ENCODE measurements around the gene TCOF1.

DNA sequence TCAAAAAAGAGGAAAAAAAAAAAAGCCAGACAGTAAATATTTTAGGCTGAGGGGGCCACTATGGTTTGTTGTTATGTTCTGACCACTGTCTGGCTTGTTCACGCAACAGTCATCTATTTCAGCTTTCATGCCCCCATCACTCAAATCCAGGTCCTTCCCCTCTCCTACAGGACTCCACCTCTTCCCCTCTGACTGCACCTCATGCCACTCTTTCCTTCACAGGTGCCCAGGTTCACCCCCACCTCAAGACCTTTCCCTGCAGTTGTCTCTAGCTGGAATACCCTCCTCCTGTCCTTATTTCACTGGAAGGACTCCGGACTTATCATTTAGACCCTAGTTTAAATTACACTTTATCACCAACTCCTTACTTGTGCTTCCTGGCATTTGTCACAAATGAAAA is 88.6 kb downstream of the TCOF1 start:
- no peak for TF ChIP-seq CTCF (IDR thresholded peaks at IDR 0.05)
- TF ChIP-seq POLR2A (IDR thresholded peaks at IDR 0.05), result no peak

All from prostate gland (tissue), 2 donors.